IMR-90 (cell line): ENCODE results near the gene CCDC88C.

Source experiments
- CEBPB ChIP-seq: IDR thresholded peaks from 2 replicates; pipeline ENCODE4 v1.6.1; 2012; ENCODE audit warnings: low read depth, low read length, improper control_type of control experiment
- CTCF ChIP-seq: conservative IDR thresholded peaks from 2 replicates; pipeline ENCODE4 v1.5.1; 2012; ENCODE audit warnings: mild to moderate bottlenecking, low read depth, low read length, improper control_type of control experiment
- MAZ ChIP-seq: IDR thresholded peaks from 2 replicates; pipeline ENCODE4 v1.6.1; 2012; ENCODE audit warnings: low read depth, mild to moderate bottlenecking, low read length, improper control_type of control experiment, moderate library complexity, borderline replicate concordance
- POLR2A ChIP-seq: IDR thresholded peaks from 2 replicates; pipeline ENCODE4 v1.6.1; 2012; ENCODE audit warnings: mild to moderate bottlenecking, low read depth, low read length
- USF2 ChIP-seq: fragments of 150-350 bp; IDR thresholded peaks from 2 replicates; pipeline ENCODE4 v1.6.1; 2017; ENCODE audit warnings: mild to moderate bottlenecking, antibody characterized with exemption, low read length, low read depth

GRCh38 chr14:91410771-91411536 is 6.7 kb downstream of the CCDC88C start:
- TF ChIP-seq MAZ (no peak), CTCF (no peak), POLR2A (no peak), CEBPB (no peak), USF2 (no peak)
